PC-3 (cell line): ENCODE data around the gene COL4A1. TPM values are rescaled to one million over a fixed set of nuclear protein-coding genes. Genes with fewer than 3 reads are reported as not detected.

Experiments
- ATAC-seq: fragments of 200-7000 bp; cut with Tn5 transposase; 2 replicates; pipeline ENCODE4 v1.9.1; 2020; ENCODE audit warnings: mild to moderate bottlenecking, moderate library complexity
- BruUV-seq: library from RNA; stranded (reverse); fragments of 400-500 nt; replicated peaks from 2 replicates; lab custom pipeline; 2021; lab: Mats Ljungman, UMichigan
- CTCF ChIA-PET: fragments of 300-600 bp; sonication (Branson Sonifier 250); formaldehyde crosslinking; loops from one replicate; lab custom pipeline; 2022; ENCODE audit warnings: antibody characterized with exemption; lab: Charles Lee
- POLR2A ChIA-PET: fragments of 300-600 bp; sonication (Branson Sonifier 250); formaldehyde crosslinking; loops from one replicate; lab custom pipeline; 2022; ENCODE audit warnings: antibody characterized with exemption; ENCODE audit not compliant: unreplicated experiment; lab: Charles Lee
- DNase-seq: peaks from one replicate; pipeline ENCODE4 v3.0.0-alpha.2; 2015
- H2AFZ ChIP-seq: fragments of 300-600 bp; sonication (generic); 2 replicates; pipeline ENCODE4 v1.6.0; 2016; ENCODE audit warnings: antibody characterized with exemption, low read length
- H3F3A ChIP-seq: fragments of 300-600 bp; sonication (generic); one replicate; pipeline ENCODE4 v1.6.0; 2017; ENCODE audit warnings: antibody characterized with exemption, low read length, control low read depth, mild to moderate bottlenecking; ENCODE audit not compliant: unreplicated experiment
- H3K27ac ChIP-seq: fragments of 300-600 bp; sonication (generic); 2 replicates; pipeline ENCODE4 v1.5.1; 2016; ENCODE audit warnings: mild to moderate bottlenecking, low read length
- H3K27me3 ChIP-seq: fragments of 300-600 bp; sonication (generic); 2 replicates; pipeline ENCODE4 v1.6.1; 2016; ENCODE audit warnings: low read length, mixed read lengths
- H3K36me3 ChIP-seq: fragments of 300-600 bp; sonication (generic); 2 replicates; pipeline ENCODE4 v1.6.1; 2016; ENCODE audit warnings: low read depth, mixed run types, low read length, mixed read lengths
- H3K4me1 ChIP-seq: fragments of 300-600 bp; sonication (generic); 2 replicates; pipeline ENCODE4 v1.5.1; 2016; ENCODE audit warnings: low read length; ENCODE audit not compliant: insufficient read depth
- H3K4me2 ChIP-seq: fragments of 300-600 bp; sonication (generic); 2 replicates; pipeline ENCODE4 v1.6.0; 2016; ENCODE audit warnings: low read length
- H3K4me3 ChIP-seq: fragments of 300-600 bp; sonication (generic); 2 replicates; pipeline ENCODE4 v1.5.1; 2016; ENCODE audit warnings: mild to moderate bottlenecking, low read length, mixed read lengths
- H3K79me2 ChIP-seq: fragments of 300-600 bp; sonication (generic); 2 replicates; pipeline ENCODE4 v1.6.1; 2017; ENCODE audit warnings: low read length, mixed read lengths
- H3K9ac ChIP-seq: fragments of 300-600 bp; sonication (generic); 2 replicates; pipeline ENCODE4 v1.6.0; 2016; ENCODE audit warnings: mild to moderate bottlenecking, low read length
- H3K9me2 ChIP-seq: fragments of 300-600 bp; sonication (generic); replicated peaks from 2 replicates; pipeline ENCODE4 v1.6.1; 2016; ENCODE audit warnings: mixed run types, low read length, mixed read lengths
- H3K9me3 ChIP-seq: fragments of 300-600 bp; sonication (generic); 2 replicates; pipeline ENCODE4 v1.6.1; 2016; ENCODE audit warnings: low read length, mixed read lengths
- H4K20me1 ChIP-seq: fragments of 300-600 bp; sonication (generic); 2 replicates; pipeline ENCODE4 v1.6.1; 2016; ENCODE audit warnings: low read length, mixed read lengths
- EZH2 ChIP-seq: fragments of 300-600 bp; sonication (generic); IDR thresholded peaks from one replicate; pipeline ENCODE4 v1.6.1; 2017; ENCODE audit warnings: antibody characterized with exemption, mild to moderate bottlenecking, low read length; ENCODE audit not compliant: unreplicated experiment
- EZH2phosphoT487 ChIP-seq: fragments of 300-600 bp; sonication (generic); IDR thresholded peaks from 2 replicates; pipeline ENCODE4 v1.6.1; 2018; ENCODE audit warnings: mild to moderate bottlenecking, antibody characterized with exemption, low read length, borderline replicate concordance
- intact Hi-C: fragments of 100-400 bp; cut with micrococcal nuclease; formaldehyde crosslinking; loops from 2 replicates; pipeline ENCODE4 v1.9.0; 2023
- total RNA-seq: library from RNA; depleted of rRNA; stranded (reverse); fragments of >200 nt; gene quantifications from 2 replicates; pipeline ENCODE4 v1.2.3, GENCODE V29; 2014
- TF ChIP-seq, protein P1 (sequence below): fragments of 300-600 bp; sonication (generic); conservative IDR thresholded peaks from 2 replicates; pipeline ENCODE4 v1.5.1; 2017; ENCODE audit warnings: antibody characterized with exemption, low read depth, mild to moderate bottlenecking, low read length

Gene COL4A1
- total RNA-seq, 1 experiment from 2014 or later: 48.7 TPM

DNA sequence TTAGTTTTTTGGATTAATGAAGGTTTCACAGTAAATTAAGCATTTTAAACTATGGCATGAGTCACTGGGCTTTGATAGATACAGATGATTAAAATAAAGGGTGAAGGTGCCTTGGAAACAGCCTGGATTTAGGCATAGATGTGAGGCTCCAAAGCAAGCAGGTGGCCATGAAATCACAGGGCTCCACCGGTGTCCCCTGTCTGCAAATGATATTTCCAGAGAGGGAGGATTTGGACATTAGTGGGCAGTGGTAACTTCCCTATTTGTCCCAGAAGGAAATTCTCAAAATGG is 127.2 kb downstream of the COL4A1 start:
- H3K79me2 ChIP-seq: no peaks in the 10 kb centered on the region
- TF ChIP-seq, protein P1, sequence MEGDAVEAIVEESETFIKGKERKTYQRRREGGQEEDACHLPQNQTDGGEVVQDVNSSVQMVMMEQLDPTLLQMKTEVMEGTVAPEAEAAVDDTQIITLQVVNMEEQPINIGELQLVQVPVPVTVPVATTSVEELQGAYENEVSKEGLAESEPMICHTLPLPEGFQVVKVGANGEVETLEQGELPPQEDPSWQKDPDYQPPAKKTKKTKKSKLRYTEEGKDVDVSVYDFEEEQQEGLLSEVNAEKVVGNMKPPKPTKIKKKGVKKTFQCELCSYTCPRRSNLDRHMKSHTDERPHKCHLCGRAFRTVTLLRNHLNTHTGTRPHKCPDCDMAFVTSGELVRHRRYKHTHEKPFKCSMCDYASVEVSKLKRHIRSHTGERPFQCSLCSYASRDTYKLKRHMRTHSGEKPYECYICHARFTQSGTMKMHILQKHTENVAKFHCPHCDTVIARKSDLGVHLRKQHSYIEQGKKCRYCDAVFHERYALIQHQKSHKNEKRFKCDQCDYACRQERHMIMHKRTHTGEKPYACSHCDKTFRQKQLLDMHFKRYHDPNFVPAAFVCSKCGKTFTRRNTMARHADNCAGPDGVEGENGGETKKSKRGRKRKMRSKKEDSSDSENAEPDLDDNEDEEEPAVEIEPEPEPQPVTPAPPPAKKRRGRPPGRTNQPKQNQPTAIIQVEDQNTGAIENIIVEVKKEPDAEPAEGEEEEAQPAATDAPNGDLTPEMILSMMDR: no peak
- no peak for TF ChIP-seq EZH2phosphoT487
- TF ChIP-seq EZH2: no peak
- DNase-seq (no peak), ATAC-seq (no peak)
- no peaks in the 10 kb centered on the region for H3K4me1 ChIP-seq
- no peak overlapping the region for H3K27ac ChIP-seq
- no peaks in the 10 kb centered on the region for H3K27me3 ChIP-seq
- POLR2A ChIA-PET: no interaction called here
- no peak overlapping the region for H2AFZ ChIP-seq
- no peaks in the 10 kb centered on the region for H4K20me1 ChIP-seq
- no peak overlapping the region for H3K4me3 ChIP-seq
- no peaks in the 10 kb centered on the region for H3F3A ChIP-seq
- H3K9me2 ChIP-seq: no peaks in the 10 kb centered on the region
- H3K36me3 ChIP-seq: peaks cover 4% of the 10 kb centered on the region; the same call in 1 of the 2 replicates
- no peak overlapping the region for H3K9ac ChIP-seq
- no peak overlapping the region for H3K4me2 ChIP-seq
- CTCF ChIA-PET: no interaction called here
- intact Hi-C loops: no loop called here
- no peaks in the 10 kb centered on the region for H3K9me3 ChIP-seq
- no TSS peak for BruUV-seq

DNA sequence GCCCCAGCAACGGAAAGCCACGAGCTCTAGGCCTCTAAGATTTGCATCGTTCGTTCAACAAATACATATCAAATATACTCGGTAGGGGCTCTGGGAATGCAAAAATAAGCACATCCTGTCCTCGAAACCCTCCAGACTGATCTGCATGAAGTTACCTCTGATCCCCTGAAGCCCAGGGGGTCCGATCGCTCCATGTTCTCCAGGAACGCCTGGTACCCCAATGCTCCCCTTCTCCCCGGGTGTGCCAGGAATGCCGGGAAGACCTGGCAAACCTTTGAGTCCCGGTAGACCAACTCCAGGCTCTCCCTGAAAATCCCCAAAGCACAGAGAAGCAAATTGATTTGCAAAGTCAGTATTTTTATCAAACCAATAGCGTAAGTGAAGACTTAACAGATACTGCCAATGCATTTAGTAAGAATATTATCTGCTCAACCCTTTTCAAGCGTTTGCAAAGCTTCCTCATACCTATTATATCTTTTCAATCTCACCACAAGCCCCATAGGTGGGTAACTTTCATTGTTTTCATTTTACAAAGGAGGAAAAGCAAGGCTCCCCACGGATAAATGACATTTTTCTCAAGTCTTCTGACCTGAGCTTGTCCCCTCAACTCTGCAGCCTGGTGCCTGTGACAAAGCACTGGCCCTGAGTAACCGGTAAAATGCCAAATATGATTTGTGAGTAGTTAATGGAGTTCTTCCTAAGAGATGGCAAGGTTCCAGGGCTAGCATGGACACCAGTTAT is 127.7 kb downstream of the COL4A1 start:
- no TSS peak for BruUV-seq
- POLR2A ChIA-PET: no interaction called here
- no peak overlapping the region for H3K4me3 ChIP-seq
- TF ChIP-seq, protein P1: no peak
- TF ChIP-seq EZH2 (no peak), EZH2phosphoT487 (no peak)
- H3K9me2 ChIP-seq: no peaks in the 10 kb centered on the region
- H3K9ac ChIP-seq: no peak overlapping the region
- ATAC-seq (no peak), DNase-seq (no peak)
- H3K4me1 ChIP-seq: no peaks in the 10 kb centered on the region
- H3K4me2 ChIP-seq: no peak overlapping the region
- no peaks in the 10 kb centered on the region for H3K27me3 ChIP-seq
- no peaks in the 10 kb centered on the region for H4K20me1 ChIP-seq
- H3K79me2 ChIP-seq: no peaks in the 10 kb centered on the region
- no peak overlapping the region for H2AFZ ChIP-seq
- intact Hi-C loops: no loop called here
- no peaks in the 10 kb centered on the region for H3K9me3 ChIP-seq
- CTCF ChIA-PET: no interaction called here
- H3K27ac ChIP-seq: no peak overlapping the region
- H3F3A ChIP-seq: no peaks in the 10 kb centered on the region
- peaks cover 4% of the 10 kb centered on the region; the same call in 1 of the 2 replicates for H3K36me3 ChIP-seq

DNA sequence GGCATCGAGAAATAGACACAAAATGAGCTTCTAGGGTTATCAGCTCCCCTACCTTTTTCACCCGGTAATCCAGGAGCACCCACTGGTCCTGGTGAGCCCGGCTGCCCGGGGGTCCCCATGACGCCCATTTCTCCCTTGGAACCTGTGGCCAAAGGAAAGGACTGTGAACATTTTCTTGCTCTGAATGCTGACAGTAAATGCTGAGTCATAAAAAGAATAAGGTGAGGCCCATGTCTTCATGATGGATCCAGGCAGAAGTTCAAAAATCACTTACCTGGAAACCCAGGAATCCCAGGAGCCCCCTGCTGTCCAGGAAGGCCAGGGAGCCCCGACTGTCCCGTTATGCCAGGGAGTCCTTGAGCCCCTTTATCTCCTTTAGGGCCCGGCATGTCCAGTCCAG is 129.2 kb downstream of the COL4A1 start:
- ChIA-PET POLR2A (no interaction called here), CTCF (no interaction called here)
- H3K27ac ChIP-seq: no peak overlapping the region
- no peaks in the 10 kb centered on the region for H3F3A ChIP-seq
- H3K4me1 ChIP-seq: peaks cover 4% of the 10 kb centered on the region; the same call in 1 of the 2 replicates
- TF ChIP-seq EZH2: no peak
- TF ChIP-seq, protein P1: no peak
- TF ChIP-seq EZH2phosphoT487: no peak
- intact Hi-C loops: no loop called here
- H3K9ac ChIP-seq: no peak overlapping the region
- no peaks in the 10 kb centered on the region for H3K9me2 ChIP-seq
- H3K4me2 ChIP-seq: no peak overlapping the region
- H3K79me2 ChIP-seq: no peaks in the 10 kb centered on the region
- peaks cover 16% of the 10 kb centered on the region for H3K36me3 ChIP-seq
- no peak for ATAC-seq
- H3K9me3 ChIP-seq: no peaks in the 10 kb centered on the region
- H3K4me3 ChIP-seq: no peak overlapping the region
- no peaks in the 10 kb centered on the region for H3K27me3 ChIP-seq
- no peak for DNase-seq
- no TSS peak for BruUV-seq
- H2AFZ ChIP-seq: no peak overlapping the region
- H4K20me1 ChIP-seq: no peaks in the 10 kb centered on the region
